PC-3 (cell line): ENCODE data around the gene E2F7.

ENCODE experiments used
- EZH2 ChIP-seq: fragments of 300-600 bp; sonication (generic); IDR thresholded peaks from one replicate; pipeline ENCODE4 v1.6.1; 2017; ENCODE audit warnings: antibody characterized with exemption, mild to moderate bottlenecking, low read length; ENCODE audit not compliant: unreplicated experiment
- TF ChIP-seq, protein P1 (sequence below): fragments of 300-600 bp; sonication (generic); conservative IDR thresholded peaks from 2 replicates; pipeline ENCODE4 v1.5.1; 2017; ENCODE audit warnings: antibody characterized with exemption, low read depth, mild to moderate bottlenecking, low read length

GRCh38 chr12:77049767-77050353, 15.5 kb downstream of the E2F7 start:
- no peak for TF ChIP-seq EZH2
- TF ChIP-seq, protein P1, sequence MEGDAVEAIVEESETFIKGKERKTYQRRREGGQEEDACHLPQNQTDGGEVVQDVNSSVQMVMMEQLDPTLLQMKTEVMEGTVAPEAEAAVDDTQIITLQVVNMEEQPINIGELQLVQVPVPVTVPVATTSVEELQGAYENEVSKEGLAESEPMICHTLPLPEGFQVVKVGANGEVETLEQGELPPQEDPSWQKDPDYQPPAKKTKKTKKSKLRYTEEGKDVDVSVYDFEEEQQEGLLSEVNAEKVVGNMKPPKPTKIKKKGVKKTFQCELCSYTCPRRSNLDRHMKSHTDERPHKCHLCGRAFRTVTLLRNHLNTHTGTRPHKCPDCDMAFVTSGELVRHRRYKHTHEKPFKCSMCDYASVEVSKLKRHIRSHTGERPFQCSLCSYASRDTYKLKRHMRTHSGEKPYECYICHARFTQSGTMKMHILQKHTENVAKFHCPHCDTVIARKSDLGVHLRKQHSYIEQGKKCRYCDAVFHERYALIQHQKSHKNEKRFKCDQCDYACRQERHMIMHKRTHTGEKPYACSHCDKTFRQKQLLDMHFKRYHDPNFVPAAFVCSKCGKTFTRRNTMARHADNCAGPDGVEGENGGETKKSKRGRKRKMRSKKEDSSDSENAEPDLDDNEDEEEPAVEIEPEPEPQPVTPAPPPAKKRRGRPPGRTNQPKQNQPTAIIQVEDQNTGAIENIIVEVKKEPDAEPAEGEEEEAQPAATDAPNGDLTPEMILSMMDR = peak; percentile 89
